Measurements from ENCODE around the gene BAIAP2. TPM values are rescaled to one million over a fixed set of nuclear protein-coding genes. Genes with fewer than 3 reads are reported as not detected.

The BAIAP2 gene
- total RNA-seq, 2 experiments from 2014 or later: 4.6 to 5.0 TPM

GRCh38 chr17:81120695-81121621, 86.0 kb downstream of the BAIAP2 start:
- Mint-ChIP-seq H3K27ac (no peak overlapping the region), H3K4me3 (no peak overlapping the region), H3K36me3 (ENCODE audit: low read depth) (no peaks in the 10 kb centered on the region), H3K4me1 (no peaks in the 10 kb centered on the region), H3K9me3 (ENCODE audit: low read depth) (no peaks in the 10 kb centered on the region), H3K27me3 (no peaks in the 10 kb centered on the region)
- ATAC-seq (no peak), DNase-seq (no peak)
- intact Hi-C loops (cut with DNase I, micrococcal nuclease): no loop called here
- CTCF ChIA-PET: no interaction called here
- POLR2A ChIA-PET: interaction anchor here (1.1 kb wide), 1 partner anchor 1172 kb away, joined by 5 read pairs; no protein-coding TSS in a partner anchor

GRCh38 chr17:81121841-81122733, 87.1 kb downstream of the BAIAP2 start:
- Mint-ChIP-seq H3K36me3 (ENCODE audit: low read depth) (no peaks in the 10 kb centered on the region), H3K9me3 (ENCODE audit: low read depth) (no peaks in the 10 kb centered on the region)
- no peak for ATAC-seq

GRCh38 chr17:81123052-81124048, 88.4 kb downstream of the BAIAP2 start:
- ATAC-seq (no peak), DNase-seq (no peak)
- Mint-ChIP-seq H3K9me3 (ENCODE audit: low read depth) (no peaks in the 10 kb centered on the region), H3K4me1 (no peaks in the 10 kb centered on the region), H3K36me3 (ENCODE audit: low read depth) (no peaks in the 10 kb centered on the region), H3K27me3 (no peaks in the 10 kb centered on the region), H3K4me3 (no peak overlapping the region), H3K27ac (no peak overlapping the region)
- CTCF ChIA-PET: no interaction called here
- POLR2A ChIA-PET: no interaction called here
- intact Hi-C loops (cut with DNase I, micrococcal nuclease): no loop called here

More at GRCh38 chr17:81121841-81122733, 87.1 kb downstream of the BAIAP2 start:
- Mint-ChIP-seq H3K27ac (no peak overlapping the region), H3K27me3 (no peaks in the 10 kb centered on the region), H3K4me1 (no peaks in the 10 kb centered on the region), H3K4me3 (no peak overlapping the region)
- no peak for DNase-seq
- ChIA-PET CTCF (no interaction called here), POLR2A (interaction anchor here (0.6 to 1.1 kb wide), 2 partner anchors 324 to 1170 kb away, joined by 3 to 5 read pairs; no protein-coding TSS in a partner anchor)
- intact Hi-C loops (cut with DNase I, micrococcal nuclease): no loop called here

GRCh38 chr17:81124377-81124776, 89.4 kb downstream of the BAIAP2 start:
- no peaks in the 10 kb centered on the region for H3K9me3 Mint-ChIP-seq (ENCODE audit: low read depth)
- H3K4me3 Mint-ChIP-seq: no peak overlapping the region
- ChIA-PET CTCF (no interaction called here), POLR2A (no interaction called here)
- no peaks in the 10 kb centered on the region for H3K4me1 Mint-ChIP-seq
- H3K27ac Mint-ChIP-seq: no peak overlapping the region
- DNase-seq (no peak), ATAC-seq (no peak)
- intact Hi-C loops (cut with DNase I, micrococcal nuclease): no loop called here
- H3K36me3 Mint-ChIP-seq (ENCODE audit: low read depth): no peaks in the 10 kb centered on the region
- no peaks in the 10 kb centered on the region for H3K27me3 Mint-ChIP-seq

GRCh38 chr17:81125573-81126081, 90.7 kb downstream of the BAIAP2 start:
- no peaks in the 10 kb centered on the region for H3K9me3 Mint-ChIP-seq (ENCODE audit: low read depth)
- intact Hi-C loops (cut with DNase I, micrococcal nuclease): no loop called here
- no peaks in the 10 kb centered on the region for H3K36me3 Mint-ChIP-seq (ENCODE audit: low read depth)
- ATAC-seq: no peak
- H3K27me3 Mint-ChIP-seq: no peaks in the 10 kb centered on the region
- no peaks in the 10 kb centered on the region for H3K4me1 Mint-ChIP-seq
- ChIA-PET CTCF (no interaction called here), POLR2A (no interaction called here)
- no peak overlapping the region for H3K4me3 Mint-ChIP-seq
- no peak for DNase-seq
- no peak overlapping the region for H3K27ac Mint-ChIP-seq

GRCh38 chr17:81126281-81127132, 91.6 kb downstream of the BAIAP2 start:
- ATAC-seq: no peak
- ChIA-PET CTCF (no interaction called here), POLR2A (no interaction called here)
- Mint-ChIP-seq H3K36me3 (ENCODE audit: low read depth) (no peaks in the 10 kb centered on the region), H3K27ac (no peak overlapping the region), H3K27me3 (no peaks in the 10 kb centered on the region), H3K4me3 (no peak overlapping the region), H3K4me1 (no peaks in the 10 kb centered on the region), H3K9me3 (ENCODE audit: low read depth) (no peaks in the 10 kb centered on the region)
- intact Hi-C loops (cut with DNase I, micrococcal nuclease): no loop called here
- DNase-seq: no peak

- Mint-ChIP-seq H3K9me3 (ENCODE audit: low read depth) (no peaks in the 10 kb centered on the region), H3K27me3 (no peaks in the 10 kb centered on the region), H3K36me3 (ENCODE audit: low read depth) (no peaks in the 10 kb centered on the region), H3K4me3 (no peak overlapping the region), H3K27ac (no peak overlapping the region), H3K4me1 (no peaks in the 10 kb centered on the region)
- CTCF ChIA-PET: no interaction called here
- intact Hi-C loops (cut with DNase I, micrococcal nuclease): no loop called here
- ATAC-seq (no peak), DNase-seq (no peak)
- POLR2A ChIA-PET: no interaction called here
Measured at GRCh38 chr17:81127133-81127455, 92.1 kb downstream of the BAIAP2 start.

- H3K9me3 Mint-ChIP-seq (ENCODE audit: low read depth): no peaks in the 10 kb centered on the region
- DNase-seq (no peak), ATAC-seq (no peak)
- no peak overlapping the region for H3K4me3 Mint-ChIP-seq
- H3K27ac Mint-ChIP-seq: no peak overlapping the region
- intact Hi-C loops (cut with DNase I, micrococcal nuclease): no loop called here
- H3K27me3 Mint-ChIP-seq: no peaks in the 10 kb centered on the region
- ChIA-PET CTCF (interaction anchor here (0.7 kb wide), 1 partner anchor 394 kb away, joined by 3 read pairs; no protein-coding TSS in a partner anchor), POLR2A (no interaction called here)
- H3K4me1 Mint-ChIP-seq: no peaks in the 10 kb centered on the region
- no peaks in the 10 kb centered on the region for H3K36me3 Mint-ChIP-seq (ENCODE audit: low read depth)
Measured at GRCh38 chr17:81127526-81128177, 92.7 kb downstream of the BAIAP2 start.

- H3K36me3 Mint-ChIP-seq (ENCODE audit: low read depth): no peaks in the 10 kb centered on the region
- intact Hi-C loops (cut with DNase I, micrococcal nuclease): no loop called here
- H3K4me3 Mint-ChIP-seq: no peak overlapping the region
- no peaks in the 10 kb centered on the region for H3K9me3 Mint-ChIP-seq (ENCODE audit: low read depth)
- ATAC-seq (no peak), DNase-seq (no peak)
- CTCF ChIA-PET: interaction anchor here (0.7 kb wide), 1 partner anchor 395 kb away, joined by 3 read pairs; no protein-coding TSS in a partner anchor
- no peaks in the 10 kb centered on the region for H3K4me1 Mint-ChIP-seq
- no peak overlapping the region for H3K27ac Mint-ChIP-seq
- no peaks in the 10 kb centered on the region for H3K27me3 Mint-ChIP-seq
- POLR2A ChIA-PET: no interaction called here
Measured at GRCh38 chr17:81128338-81128737, 93.4 kb downstream of the BAIAP2 start.

- no peak overlapping the region for H3K27ac Mint-ChIP-seq
- ChIA-PET POLR2A (no interaction called here), CTCF (interaction anchor here (0.7 kb wide), 1 partner anchor 395 kb away, joined by 3 read pairs; no protein-coding TSS in a partner anchor)
- ATAC-seq (no peak), DNase-seq (no peak)
- intact Hi-C loops (cut with DNase I, micrococcal nuclease): no loop called here
- no peaks in the 10 kb centered on the region for H3K9me3 Mint-ChIP-seq (ENCODE audit: low read depth)
- no peaks in the 10 kb centered on the region for H3K36me3 Mint-ChIP-seq (ENCODE audit: low read depth)
- H3K27me3 Mint-ChIP-seq: no peaks in the 10 kb centered on the region
- no peaks in the 10 kb centered on the region for H3K4me1 Mint-ChIP-seq
- no peak overlapping the region for H3K4me3 Mint-ChIP-seq
Measured at GRCh38 chr17:81128774-81129173, 93.8 kb downstream of the BAIAP2 start.
